Thyroid gland (tissue), 4 donors: Measurements from ENCODE around the gene SDC4.
A peak's percentile ranks its signal among the peaks of the same experiment; 100 is the strongest.

Experiments
- POLR2A ChIP-seq, 2 donors: fragments of 450-650 bp; IDR thresholded peaks; one replicate each; pipeline ENCODE4 v1.6.1; 2017; ENCODE audit warnings: antibody characterized with exemption in 2 of 2, mild to moderate bottlenecking in 2 of 2, moderate library complexity in 1 of 2
- TF ChIP-seq, protein P1 (sequence below), 6 experiments: fragments of 200-600 bp in 3 of 6; fragments of 450-650 bp in 3 of 6; sonication (generic) in 3 of 6; IDR thresholded peaks; one replicate each; pipeline ENCODE4 v1.5.1; 2016 to 2019; ENCODE audit warnings: antibody characterized with exemption in 6 of 6, mild to moderate bottlenecking in 2 of 6, inconsistent platforms in 1 of 6, moderate library complexity in 1 of 6

GRCh38 chr20:45293041-45294002 is 54.9 kb downstream of the SDC4 start:
- TF ChIP-seq, protein P1, sequence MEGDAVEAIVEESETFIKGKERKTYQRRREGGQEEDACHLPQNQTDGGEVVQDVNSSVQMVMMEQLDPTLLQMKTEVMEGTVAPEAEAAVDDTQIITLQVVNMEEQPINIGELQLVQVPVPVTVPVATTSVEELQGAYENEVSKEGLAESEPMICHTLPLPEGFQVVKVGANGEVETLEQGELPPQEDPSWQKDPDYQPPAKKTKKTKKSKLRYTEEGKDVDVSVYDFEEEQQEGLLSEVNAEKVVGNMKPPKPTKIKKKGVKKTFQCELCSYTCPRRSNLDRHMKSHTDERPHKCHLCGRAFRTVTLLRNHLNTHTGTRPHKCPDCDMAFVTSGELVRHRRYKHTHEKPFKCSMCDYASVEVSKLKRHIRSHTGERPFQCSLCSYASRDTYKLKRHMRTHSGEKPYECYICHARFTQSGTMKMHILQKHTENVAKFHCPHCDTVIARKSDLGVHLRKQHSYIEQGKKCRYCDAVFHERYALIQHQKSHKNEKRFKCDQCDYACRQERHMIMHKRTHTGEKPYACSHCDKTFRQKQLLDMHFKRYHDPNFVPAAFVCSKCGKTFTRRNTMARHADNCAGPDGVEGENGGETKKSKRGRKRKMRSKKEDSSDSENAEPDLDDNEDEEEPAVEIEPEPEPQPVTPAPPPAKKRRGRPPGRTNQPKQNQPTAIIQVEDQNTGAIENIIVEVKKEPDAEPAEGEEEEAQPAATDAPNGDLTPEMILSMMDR (IDR thresholded peaks at IDR 0.05): peak; percentile 69 to 99 (median 85)
- TF ChIP-seq POLR2A (IDR thresholded peaks at IDR 0.05): no peak
